ENCODE data around the gene ANGPTL4. TPM values are rescaled to one million over a fixed set of nuclear protein-coding genes. Genes with fewer than 3 reads are reported as not detected.
"Not testable (repeated sequence)": the region's sequence is repeated elsewhere in the genome, so short reads cannot be mapped to it uniquely, and the experiment has no call there.

ANGPTL4 gene
- total RNA-seq, 1 donor from 2014 or later: 55.4 TPM

DNA sequence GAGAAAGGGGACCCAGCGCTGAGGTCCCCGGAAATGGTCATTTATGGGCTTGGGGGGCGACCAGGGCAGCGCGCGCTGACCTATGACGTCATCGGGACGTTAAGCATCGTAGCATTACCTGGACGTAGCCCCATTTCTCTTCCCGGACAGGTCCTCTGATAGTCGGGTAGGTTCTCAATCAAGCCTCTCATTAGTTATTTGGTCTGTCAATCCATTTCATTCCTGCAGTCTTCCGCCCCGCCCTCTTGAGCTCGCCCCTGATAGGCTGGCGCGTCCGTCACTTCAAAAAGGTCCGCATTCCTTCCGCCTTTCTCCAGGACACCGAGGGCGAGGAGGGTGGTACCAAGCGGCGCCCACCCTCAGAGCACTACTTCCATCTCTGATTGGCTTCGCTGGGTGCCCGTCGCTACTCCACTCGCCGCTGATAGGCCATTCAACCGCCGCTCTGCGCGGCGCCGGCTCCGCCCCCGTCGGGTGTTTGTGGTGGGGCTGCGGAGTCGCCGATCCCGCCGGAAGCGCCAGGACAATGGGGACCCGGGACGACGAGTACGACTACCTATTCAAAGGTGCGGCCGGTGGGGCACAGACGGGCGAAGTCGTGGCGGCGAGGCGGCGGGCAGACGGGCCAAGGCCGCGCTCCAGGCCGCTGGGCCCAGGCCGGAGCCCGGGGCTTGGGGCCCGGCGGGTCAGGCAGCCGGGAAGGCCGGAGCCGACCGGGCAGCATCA is 26.1 kb downstream of the ANGPTL4 start, which contains the start of gene RAB11B:
TSS of gene RAB11B (plus strand) at position 470 of the 726 bp plus-strand sequence. CDS start at position 527, 57 bp downstream.
- peak; percentile 95 for ATAC-seq

DNA sequence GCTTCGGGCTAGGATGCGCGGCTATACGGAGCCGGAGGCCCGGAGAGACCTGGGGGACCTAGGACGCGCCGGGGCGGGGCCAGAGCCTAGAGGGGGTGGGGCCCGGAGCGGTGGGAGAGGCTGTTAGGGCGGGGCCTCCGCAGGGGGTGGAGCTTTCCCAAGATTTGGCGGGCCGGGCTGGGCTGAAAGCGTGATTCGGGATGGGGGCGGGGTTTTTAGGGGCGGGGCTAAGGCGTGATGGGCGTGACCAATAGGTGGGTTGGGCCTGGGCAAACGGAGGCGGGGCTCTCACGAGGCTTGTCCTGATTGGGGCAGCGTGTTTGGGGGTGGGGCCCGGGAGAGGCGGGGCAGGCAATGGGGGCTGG is 26.6 kb downstream of the ANGPTL4 start:
- peak; percentile 92 for ATAC-seq

DNA sequence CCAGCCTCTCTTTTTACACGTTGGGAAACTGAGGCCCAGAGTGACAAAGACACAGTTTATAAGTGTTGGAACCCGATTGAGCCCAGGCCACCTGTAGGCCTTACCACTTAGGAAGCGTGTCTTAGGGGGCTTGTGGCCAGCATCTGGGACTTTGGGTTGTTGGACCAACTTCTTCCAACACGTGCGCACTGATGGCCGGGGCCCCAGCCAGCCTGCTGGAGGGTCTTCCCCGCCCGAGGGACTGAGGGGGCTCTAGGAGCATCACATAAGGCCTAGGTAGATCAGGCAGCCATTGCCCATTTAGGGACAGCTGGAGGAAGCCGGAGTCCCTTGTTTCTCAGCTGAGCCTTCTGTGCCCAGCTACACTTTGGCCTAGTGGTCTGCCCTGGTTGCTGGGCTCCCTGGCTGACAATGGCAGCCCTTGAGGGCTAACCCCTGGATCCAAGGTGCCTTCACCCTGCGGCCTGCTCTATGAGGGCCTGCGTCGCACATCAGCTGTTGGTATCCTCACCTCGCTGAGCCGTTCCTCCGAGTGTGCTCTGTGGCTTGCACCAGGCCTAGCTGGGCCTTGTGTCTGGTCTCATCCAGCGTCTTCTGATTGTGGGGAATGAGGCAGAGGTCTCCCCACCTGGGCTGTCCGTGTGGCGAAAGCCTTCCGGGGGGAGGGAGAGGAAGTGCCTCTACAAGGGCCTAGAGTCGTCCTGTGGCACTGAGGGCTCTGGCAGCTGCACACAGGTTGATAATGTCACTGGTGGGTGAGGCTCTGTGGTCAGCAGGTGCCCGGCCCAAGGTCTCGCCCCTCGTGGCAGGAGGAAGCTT is 27.5 kb downstream of the ANGPTL4 start:
- no peak for ATAC-seq

DNA sequence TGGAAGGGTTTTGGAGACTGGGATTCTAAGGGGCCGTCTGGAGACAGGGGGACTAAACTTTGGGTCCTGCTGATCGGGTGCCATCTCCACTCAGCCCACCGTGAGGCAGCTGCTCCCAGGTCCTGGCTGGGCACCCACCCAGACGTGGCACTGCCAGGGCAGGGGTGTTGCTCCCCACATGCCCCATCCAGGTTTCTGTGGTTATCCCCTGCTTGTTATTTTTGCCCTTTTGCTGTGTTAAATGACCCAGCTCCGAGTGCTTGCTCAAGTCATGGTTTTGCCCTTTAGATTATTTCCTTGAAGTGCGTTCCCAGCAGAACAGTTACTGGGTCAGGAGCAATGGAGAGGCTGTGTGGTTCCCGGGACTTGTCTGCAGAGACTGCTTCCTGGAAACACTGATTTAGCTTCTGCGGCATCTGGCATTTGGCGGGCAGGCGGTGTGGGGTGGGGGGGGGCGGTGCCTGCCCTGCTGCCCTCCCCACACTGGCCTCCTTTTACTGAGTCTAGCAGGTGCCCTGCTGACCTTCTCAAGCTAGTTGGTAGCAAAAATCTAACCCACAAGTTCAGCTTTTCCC is 28.1 kb downstream of the ANGPTL4 start:
- ATAC-seq: no peak

DNA sequence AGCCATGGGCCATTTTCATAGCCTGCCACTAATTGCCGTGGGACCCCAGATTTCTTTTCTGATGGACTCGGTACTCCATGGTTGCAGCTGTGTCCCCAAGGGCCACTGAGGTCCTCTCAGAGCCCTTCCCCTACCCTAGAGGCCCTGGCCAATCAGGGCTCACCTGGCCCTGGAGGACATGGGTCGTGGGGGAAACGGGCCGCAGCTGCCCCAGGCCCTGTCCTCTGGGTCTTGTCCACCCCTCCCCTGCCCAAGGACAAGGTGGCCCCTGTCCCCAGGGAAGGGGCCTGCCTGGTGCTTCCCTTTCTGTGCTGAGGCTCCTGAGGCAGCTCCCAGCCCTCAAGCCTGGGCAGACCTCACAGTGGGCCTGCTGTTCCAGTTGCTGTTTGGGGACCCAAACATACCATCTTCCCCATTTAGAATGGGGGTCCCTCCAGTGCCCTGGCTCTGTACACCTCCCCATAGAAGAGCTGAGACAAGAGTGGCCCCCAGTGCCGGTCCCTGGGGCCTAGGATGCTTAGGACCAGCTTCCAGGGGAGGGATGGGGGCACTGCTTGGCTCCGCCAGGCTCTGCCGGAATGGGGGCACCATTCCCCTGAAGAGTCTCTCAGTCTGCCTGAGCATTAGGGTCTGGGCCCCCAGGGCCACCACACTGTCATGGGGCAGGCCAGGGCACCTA is 29.4 kb downstream of the ANGPTL4 start:
- no peak for ATAC-seq

DNA sequence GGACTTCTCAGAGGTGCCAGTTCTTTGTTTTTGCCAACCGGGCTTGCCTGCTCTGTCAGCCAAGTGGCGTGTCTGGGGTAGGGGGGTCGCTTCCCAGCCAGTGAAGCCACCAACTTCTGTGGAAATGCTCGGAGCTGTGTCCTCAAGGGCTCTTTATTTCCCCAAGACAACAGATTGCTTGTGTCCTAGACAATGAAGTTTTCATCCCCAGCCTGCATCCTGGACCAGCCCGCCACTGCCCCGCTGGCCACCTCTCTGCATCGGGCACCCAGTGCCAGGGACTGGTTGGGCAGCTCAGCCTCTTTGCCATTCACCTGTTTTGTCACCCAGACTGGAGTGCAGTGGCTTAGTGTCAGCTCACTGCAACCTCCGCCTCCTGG is 29.9 kb downstream of the ANGPTL4 start:
- ATAC-seq: no peak

DNA sequence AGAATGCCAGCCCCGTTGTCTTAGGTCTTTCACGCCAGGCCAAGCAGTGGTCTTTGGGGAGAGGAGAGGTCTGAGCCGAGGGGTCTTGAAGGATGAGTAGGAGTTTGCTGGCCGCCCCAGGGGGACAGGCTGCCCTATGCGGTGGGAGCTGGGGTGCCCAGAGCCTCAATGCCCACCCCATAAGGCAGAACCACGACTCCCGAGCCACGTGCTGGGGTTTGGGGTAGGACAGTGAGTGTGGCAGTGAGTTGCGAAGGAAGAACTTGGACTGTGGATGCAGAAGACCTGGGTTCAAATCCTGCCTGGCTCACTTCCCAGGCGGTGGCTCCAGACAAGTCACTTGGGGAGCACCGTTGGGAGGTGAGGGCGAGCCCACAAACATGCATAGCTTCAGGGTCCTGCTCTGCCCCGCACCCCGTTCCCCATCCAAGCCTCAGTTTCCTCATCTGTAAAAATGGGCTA is 31.7 kb downstream of the ANGPTL4 start:
- no peak for ATAC-seq

DNA sequence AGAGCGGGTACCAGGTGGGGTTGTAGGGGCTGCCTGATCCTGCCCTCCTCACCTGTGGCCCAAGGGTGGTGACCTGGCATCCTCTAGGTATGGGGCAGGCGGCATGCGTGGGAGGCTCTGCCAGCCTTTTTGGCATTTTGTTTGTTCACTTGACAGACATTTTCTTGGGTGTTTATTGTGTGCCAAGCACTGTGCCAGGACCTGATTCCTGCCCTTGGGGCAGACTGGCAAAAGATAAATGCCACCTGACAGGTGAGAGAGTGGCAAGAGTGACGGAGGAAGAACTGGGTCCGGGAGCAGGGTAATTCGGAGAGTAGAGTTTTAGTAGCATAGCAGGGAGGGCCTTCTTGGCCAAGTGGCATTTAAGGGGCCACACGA is 32.2 kb downstream of the ANGPTL4 start:
- ATAC-seq: no peak

DNA sequence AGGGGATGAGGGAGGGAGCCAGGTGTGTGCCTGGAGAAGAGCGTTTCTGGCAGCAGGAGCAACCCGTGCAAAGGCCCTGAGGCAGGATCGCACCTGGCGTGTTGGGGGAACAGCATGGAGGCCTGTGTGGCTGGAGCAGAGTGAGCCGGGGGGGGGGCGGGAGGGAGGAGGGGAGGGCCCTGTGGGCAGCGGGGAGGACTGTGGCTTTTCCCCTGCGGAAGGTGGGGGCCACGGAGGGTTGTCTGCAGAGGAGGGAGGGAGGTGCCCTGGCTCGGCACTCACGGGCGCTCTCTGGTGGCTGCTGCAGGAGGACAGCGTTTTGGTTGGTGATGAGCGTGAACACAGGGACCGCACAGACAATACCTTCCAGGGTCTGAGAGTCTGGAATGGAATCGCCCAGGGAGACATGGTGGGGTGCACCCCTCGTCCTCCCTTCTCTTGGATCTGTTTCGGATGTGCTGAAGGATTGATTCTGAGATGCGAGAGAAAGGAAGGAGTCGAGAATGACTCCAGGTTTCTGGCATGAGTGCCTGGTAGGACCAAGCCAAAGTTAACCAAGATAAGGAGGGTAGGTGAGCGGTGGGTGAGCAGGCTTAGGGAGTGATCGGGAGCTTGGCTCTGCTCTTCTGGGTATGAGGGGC is 32.7 kb downstream of the ANGPTL4 start:
- peak; percentile 58 for ATAC-seq

DNA sequence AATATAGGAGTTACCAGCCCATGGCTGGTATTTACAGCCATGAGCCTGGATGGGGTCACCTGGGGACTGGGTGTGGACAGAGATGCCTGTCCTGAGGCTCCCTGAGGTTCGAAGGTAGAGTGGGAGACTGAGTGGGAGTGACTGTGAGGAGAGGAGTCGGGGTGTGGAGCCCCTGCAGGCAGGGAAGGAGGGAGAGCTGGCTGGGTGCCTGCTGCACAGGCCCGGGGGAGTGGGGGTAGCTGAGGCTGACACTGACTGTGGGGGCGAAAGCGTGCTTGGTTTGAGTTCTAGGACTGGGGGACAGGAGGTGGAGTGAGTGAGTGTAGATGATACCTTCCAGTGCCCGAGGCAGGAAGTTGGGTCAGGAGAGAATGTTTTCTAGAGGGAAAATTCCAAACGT is 33.3 kb downstream of the ANGPTL4 start:
- peak; percentile 3 for ATAC-seq

DNA sequence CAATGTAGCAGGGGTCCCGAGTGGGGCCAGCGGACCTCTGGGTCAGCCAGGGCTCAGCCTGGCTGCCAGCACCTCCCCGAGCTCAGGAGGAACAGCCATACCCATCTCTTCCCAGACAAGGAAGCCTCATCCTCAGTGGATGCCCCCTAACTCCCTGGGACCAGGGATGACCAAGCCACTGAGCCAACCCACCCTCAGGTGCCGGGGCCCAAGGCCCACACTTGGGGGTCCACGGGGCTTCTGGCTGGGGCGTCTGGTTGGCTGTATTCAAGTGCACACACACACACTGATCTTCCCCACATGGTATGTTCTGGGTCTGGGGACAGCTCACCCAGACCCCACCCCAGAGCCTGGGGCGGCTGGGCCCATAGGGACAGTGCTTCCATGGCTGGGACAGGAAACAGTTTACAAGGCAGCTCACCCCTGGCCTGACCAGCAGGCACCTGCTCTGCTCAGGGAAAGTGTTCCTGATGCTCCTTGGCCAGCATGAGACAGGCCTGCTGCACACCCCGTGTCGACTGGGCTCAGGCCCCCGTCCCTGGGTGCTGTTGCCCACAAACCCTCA is 33.9 kb downstream of the ANGPTL4 start:
- ATAC-seq: no peak

DNA sequence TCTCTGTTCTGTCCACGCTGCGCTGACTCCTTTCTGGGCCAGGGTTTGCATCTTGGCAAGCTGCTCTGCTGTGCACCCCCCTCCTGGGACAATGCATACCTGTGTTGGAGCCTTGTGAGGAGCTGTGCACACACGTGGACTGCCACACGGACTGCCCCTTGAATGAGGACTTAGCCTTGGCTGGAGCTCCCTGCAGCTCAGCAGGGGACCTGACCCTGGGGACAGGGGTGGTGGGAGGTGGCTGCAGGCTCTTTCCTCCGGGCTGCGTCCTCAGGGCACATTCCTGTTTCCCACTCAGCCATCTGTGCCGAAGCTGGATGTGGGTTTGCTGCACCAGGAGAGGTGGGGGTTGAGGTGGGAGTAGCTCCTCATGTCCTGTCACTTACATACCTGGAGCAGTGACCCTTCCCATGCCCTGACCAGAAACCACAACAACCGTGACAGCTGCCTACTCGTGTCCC is 34.4 kb downstream of the ANGPTL4 start:
- no peak for ATAC-seq

DNA sequence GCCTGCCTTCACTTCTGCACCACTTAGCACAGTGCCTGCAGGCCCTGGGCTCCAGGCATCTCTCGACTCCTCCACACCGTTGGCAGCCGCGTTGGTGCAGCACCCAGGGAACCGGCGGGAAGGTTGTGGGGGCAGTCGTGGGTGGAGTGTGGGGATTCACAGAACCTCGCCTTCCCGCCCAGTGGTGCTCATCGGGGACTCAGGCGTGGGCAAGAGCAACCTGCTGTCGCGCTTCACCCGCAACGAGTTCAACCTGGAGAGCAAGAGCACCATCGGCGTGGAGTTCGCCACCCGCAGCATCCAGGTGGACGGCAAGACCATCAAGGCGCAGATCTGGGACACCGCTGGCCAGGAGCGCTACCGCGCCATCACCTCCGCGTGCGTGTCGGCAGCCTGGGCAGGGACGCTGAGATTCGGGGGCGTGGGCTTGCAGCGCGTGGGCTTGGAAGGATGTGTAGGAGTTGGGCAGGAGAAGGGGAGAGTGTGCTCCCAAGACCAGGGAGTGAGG is 35.8 kb downstream of the ANGPTL4 start:
- ATAC-seq: no peak

DNA sequence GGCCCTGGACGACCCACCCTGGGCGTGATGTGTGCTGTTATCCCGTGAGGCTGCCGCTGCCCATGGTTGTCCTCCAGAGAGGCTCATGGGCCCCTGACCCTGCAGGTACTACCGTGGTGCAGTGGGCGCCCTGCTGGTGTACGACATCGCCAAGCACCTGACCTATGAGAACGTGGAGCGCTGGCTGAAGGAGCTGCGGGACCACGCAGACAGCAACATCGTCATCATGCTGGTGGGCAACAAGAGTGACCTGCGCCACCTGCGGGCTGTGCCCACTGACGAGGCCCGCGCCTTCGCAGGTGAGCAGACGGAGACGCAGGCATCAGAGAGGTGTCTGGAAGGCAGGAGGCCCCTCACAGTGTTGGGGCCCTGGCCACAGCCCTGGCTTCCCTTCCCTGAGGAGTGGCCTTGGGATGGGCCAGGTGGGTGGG is 38.0 kb downstream of the ANGPTL4 start:
- ATAC-seq: peak; percentile 47

DNA sequence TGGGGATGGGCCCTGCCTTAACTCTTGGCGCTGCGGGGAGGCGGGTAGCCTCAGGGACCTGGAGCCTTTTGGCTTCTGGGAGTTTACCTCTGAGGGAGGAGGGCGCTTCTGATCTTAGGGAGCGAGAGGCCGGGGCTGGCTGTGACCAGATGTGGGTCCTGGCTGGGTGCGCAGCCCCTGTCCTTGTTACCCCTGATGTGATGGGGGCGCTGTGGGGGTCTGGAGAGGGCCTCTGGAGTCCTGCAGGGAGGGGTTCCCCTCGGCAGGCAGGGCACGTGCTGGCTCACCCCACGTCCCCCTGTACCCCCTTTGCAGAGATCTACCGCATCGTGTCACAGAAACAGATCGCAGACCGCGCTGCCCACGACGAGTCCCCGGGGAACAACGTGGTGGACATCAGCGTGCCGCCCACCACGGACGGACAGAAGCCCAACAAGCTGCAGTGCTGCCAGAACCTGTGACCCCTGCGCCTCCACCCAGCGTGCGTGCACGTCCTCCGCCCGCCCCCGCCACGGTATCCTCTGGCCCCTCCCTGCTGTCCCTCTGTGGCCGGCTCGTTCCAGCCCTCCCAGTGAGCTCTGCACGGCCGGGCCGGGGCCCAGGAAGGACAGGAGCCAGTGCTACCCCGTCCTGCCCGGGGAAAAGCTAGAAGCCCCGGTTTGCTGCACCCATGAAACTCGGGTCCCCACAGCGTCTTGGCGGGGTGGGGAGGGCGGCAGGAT is 39.3 kb downstream of the ANGPTL4 start:
- ATAC-seq: no peak

DNA sequence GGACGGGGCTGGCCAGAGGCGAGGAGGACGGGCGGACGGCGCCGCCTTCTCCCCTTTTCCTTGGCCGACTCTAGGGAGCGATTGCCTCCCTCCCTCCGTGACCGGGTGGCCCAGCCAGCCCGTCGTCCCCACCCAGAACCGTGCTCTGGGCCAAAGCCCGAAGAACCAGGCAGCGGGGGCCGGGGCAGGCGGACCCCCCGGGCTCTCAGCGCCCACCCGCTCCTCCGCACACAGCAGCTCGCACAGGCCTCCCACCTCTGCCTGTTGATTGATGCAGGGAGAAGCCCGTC is 39.8 kb downstream of the ANGPTL4 start:
- ATAC-seq: no peak

DNA sequence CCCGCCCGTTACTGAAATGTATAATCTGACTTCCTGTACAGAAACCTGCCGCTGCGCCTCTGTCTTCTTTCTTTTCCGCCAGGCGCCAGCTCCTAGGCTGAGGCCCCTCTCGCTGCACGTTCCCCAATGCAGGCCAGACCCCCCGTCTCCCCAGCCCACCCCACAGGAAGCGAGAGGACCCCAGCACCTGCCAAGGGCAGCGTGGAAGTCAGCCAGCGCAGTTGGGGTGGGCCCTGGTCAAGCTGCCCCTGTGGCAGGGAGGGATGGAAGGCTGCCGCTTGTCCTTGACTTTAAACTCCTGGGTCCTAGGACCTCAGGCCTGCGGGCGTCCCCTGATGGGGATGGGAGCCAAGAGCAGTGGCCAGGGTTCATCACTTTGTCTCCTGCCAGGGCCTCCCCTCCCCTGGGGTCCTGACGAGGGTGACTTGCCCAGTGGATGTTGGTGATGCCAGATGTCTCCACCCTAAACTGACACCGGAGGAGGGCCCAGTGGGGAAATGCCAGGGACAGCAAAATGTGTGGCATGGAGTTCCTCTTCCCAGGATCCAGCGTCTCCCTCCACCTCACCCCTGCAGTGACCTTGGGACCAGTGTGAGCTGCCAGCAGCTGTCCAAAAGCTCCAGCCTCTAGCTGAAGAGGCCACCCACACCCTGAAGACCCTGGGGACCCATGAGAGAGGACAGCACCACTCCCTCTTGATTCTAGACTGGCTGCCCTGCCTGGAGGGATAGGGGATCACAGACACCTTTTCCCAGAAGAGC is 40.6 kb downstream of the ANGPTL4 start:
- no peak for ATAC-seq

DNA sequence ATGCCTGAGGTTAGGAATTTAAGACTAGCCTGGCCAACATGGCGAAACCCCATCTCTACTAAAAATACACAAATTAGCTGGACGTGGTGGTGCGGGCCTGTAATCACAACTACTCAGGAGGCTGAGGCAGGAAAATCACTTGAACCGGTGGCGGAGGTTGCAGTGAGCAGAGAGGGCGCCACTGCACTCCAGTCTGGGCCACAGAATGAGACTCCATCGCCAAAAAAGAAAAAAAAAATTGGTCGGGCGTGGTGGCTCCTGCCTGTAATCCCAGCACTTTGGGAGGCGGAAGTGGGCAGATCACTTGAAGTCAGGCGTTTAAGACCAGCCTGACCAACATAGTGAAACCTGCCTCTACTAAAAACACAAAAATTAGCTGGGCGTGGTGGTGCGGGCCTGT is 46.8 kb downstream of the ANGPTL4 start:
- not testable (repeated sequence) for ATAC-seq

DNA sequence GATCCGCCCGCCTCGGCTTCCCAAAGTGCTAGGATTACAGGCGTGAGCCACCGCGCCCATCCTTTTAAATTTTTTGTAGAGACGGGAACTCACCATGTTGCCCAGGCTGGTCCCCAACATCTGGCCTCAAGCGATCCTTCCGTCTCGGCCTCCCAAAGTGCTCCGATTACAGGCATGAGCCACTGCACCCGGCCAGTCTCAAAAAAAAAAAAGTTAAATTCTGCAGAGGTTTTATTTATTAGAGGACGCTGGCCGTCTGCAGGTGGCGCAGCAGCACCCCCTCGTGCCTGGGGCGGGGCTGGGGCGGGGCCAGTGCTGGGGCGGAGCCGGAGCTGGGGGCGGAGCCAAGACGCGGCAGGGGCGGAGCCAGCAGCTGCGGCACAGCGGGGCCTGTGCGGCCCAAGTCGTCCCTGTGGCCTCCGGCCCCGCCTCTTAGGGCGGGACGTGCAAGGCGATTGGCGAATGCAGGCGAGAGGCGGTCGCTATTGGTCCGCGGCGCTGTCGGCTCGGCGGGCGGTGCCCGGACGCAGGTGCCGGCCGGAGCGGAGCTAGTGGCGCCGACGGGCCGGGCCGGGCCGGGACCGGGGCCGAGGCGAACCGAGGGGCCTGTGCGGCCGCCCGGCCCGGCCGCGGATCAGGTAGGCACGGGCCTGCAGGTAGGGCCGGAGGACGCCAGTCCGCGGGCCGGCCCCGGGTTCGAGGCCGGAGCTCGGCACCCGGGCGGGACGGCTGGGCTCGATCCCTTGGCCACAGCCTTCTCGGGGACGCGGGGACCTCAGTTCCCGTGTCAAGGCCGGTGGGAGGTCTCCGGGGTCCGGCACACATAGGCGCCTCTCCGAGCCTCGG is 49.1 kb downstream of the ANGPTL4 start, which contains the start of gene MARCHF2:
TSS of gene MARCHF2 (plus strand) at position 523 of the 846 bp plus-strand sequence. CDS start 8,536 bp downstream, outside the sequence.
- peak; percentile 100 for ATAC-seq

Data from esophagus mucosa (tissue), 1 donor.